ENCODE results near the gene LCOR. TPM values are rescaled to one million over a fixed set of nuclear protein-coding genes. Genes with fewer than 3 reads are reported as not detected.

LCOR gene
- total RNA-seq, 1 donor from 2014 or later, result 35.3 TPM

DNA sequence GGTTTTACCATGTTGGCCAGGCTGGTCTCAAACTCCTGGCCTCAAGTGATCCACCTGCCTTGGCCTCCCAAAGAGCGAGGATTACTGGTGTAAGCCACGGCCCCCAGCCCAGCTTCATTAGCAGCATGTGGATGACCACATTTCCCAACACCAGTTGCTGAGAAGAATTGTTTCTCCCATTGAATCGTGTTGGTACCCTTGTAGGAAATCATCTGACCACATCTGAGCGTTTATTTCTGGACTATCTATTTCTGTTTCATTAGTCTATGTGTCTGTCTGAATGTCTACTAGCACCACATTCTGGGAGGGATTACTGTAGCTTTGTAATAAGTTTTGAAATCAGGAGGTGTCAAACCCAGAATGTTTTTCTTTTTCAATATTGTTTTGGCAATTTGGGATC lies 89.6 kb downstream of the LCOR start:
- Histone ChIP-seq H4K20me1 (ENCODE audit: low read depth) (peaks cover 9% of the 10 kb centered on the region), H3K4me2 (no peak overlapping the region), H3K9ac (no peak overlapping the region), H2AFZ (replicated peaks) (no peak overlapping the region), H3K27ac (no peak overlapping the region), H3K36me3 (no peaks in the 10 kb centered on the region), H3K4me1 (no peaks in the 10 kb centered on the region), H3K4me3 (no peak overlapping the region), H3K27me3 (no peaks in the 10 kb centered on the region), H3F3A (ENCODE audit: low read depth) (peaks cover 17% of the 10 kb centered on the region), H3K9me3 (ENCODE audit: low read depth) (no peaks in the 10 kb centered on the region), H3K79me2 (ENCODE audit: low read depth) (peaks cover 87% of the 10 kb centered on the region)
- Mint-ChIP-seq H3K27ac (no peak overlapping the region), H3K4me3 (no peak overlapping the region), H3K9me3 (peaks cover 5% of the 10 kb centered on the region), H3K27me3 (ENCODE audit: insufficient read depth, low read depth) (no peaks in the 10 kb centered on the region), H3K4me1 (no peaks in the 10 kb centered on the region), H3K36me3 (peaks cover 38% of the 10 kb centered on the region)
- no peak for DNase-seq (ENCODE audit: low spot score)
- TF ChIP-seq EZH2phosphoT487 (IDR thresholded peaks at IDR 0.05) (no peak), EZH2 (IDR thresholded peaks at IDR 0.05) (no peak)
- TF ChIP-seq, protein P1, sequence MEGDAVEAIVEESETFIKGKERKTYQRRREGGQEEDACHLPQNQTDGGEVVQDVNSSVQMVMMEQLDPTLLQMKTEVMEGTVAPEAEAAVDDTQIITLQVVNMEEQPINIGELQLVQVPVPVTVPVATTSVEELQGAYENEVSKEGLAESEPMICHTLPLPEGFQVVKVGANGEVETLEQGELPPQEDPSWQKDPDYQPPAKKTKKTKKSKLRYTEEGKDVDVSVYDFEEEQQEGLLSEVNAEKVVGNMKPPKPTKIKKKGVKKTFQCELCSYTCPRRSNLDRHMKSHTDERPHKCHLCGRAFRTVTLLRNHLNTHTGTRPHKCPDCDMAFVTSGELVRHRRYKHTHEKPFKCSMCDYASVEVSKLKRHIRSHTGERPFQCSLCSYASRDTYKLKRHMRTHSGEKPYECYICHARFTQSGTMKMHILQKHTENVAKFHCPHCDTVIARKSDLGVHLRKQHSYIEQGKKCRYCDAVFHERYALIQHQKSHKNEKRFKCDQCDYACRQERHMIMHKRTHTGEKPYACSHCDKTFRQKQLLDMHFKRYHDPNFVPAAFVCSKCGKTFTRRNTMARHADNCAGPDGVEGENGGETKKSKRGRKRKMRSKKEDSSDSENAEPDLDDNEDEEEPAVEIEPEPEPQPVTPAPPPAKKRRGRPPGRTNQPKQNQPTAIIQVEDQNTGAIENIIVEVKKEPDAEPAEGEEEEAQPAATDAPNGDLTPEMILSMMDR (IDR thresholded peaks at IDR 0.05), result no peak

DNA sequence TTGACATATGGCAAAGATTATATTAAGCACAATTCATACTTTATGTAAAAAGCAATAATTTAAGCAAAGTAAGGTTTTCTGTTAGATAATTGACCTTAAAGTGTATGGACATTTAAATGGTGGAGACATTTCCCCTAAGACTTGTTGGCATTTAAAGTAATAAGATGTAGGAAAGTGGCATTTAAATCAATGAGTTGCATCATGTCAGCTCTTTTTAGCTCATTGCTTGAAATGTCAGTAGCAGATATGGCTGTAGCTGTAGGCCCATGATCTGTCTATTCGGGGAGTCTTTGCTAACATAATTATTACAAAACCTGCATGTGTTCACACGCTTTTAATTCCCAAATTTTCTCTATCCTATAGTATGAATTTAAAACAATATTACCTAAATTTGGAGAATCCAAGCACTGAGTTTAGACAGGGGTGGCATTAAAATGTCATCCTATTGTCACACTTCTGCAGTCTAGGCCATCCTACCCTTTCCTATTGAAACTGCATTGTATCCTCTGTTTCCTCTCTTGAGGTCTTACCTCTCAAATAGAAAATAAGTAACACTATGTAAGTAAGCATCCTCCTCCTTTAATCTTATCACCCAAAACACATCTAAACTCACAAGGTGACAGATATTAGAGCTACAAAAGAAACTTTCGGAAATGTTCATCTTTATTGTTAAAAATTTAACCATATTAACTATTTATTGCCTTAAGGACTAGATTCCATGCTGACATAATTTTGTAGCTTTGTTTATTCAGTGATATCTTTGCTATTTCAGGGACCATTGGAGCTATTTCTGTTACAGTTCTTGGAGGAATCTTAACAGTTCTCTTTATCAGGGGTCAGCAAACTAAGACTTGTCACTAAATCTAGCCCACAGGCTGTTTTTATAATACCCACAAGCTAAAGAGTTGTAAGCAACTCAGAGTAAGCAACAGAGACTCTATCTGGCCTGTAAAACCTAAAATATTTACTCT lies 91.2 kb downstream of the LCOR start:
- H3K4me2 ChIP-seq, result no peak overlapping the region
- peaks cover 4% of the 10 kb centered on the region for H3K9me3 ChIP-seq (ENCODE audit: low read depth)
- Mint-ChIP-seq H3K4me3 (no peak overlapping the region), H3K36me3 (peaks cover 43% of the 10 kb centered on the region), H3K27ac (no peak overlapping the region), H3K9me3 (peaks cover 15% of the 10 kb centered on the region), H3K27me3 (ENCODE audit: insufficient read depth, low read depth) (no peaks in the 10 kb centered on the region), H3K4me1 (no peaks in the 10 kb centered on the region)
- H2AFZ ChIP-seq (replicated peaks), result no peak overlapping the region
- no peak overlapping the region for H3K4me3 ChIP-seq
- no peaks in the 10 kb centered on the region for H3K4me1 ChIP-seq
- H4K20me1 ChIP-seq (ENCODE audit: low read depth), result peaks cover 4% of the 10 kb centered on the region
- H3K36me3 ChIP-seq, result peaks cover 10% of the 10 kb centered on the region
- H3K27me3 ChIP-seq, result no peaks in the 10 kb centered on the region
- TF ChIP-seq EZH2phosphoT487 (IDR thresholded peaks at IDR 0.05) (no peak), EZH2 (IDR thresholded peaks at IDR 0.05) (no peak)
- TF ChIP-seq, protein P1 (IDR thresholded peaks at IDR 0.05), result no peak
- DNase-seq (ENCODE audit: low spot score), result no peak
- no peak overlapping the region for H3K27ac ChIP-seq
- peaks cover 87% of the 10 kb centered on the region for H3K79me2 ChIP-seq (ENCODE audit: low read depth)
- no peak overlapping the region for H3K9ac ChIP-seq
- H3F3A ChIP-seq (ENCODE audit: low read depth), result peaks cover 13% of the 10 kb centered on the region

DNA sequence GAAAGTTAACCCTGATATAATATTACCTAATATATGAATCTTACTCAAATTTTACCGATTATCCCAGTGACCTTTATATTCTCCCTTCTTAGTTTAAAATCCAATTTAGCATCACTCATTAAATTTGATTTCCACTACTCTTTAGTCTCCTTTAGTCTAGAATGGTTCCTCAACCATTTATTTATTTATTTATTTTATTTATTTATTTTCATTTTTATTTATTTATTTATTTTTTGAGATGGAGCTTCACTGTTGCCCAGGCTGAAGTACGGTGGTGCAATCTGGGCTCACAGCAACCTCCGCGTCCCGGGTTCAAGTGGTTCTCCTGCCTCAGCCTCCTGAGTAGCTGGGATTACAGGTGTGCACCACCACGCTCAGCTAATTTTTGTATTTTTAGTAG lies 92.8 kb downstream of the LCOR start:
- no peak for DNase-seq (ENCODE audit: low spot score)
- Mint-ChIP-seq H3K4me3 (no peak overlapping the region), H3K4me1 (no peaks in the 10 kb centered on the region), H3K36me3 (peaks cover 45% of the 10 kb centered on the region), H3K27ac (no peak overlapping the region), H3K27me3 (ENCODE audit: insufficient read depth, low read depth) (no peaks in the 10 kb centered on the region), H3K9me3 (peaks cover 20% of the 10 kb centered on the region)
- Histone ChIP-seq H3K4me3 (no peak overlapping the region), H3K4me2 (no peak overlapping the region), H3K9me3 (ENCODE audit: low read depth) (peaks cover 4% of the 10 kb centered on the region), H3K79me2 (ENCODE audit: low read depth) (peaks cover 89% of the 10 kb centered on the region), H4K20me1 (ENCODE audit: low read depth) (peaks cover 3% of the 10 kb centered on the region), H3K9ac (no peak overlapping the region), H3K27me3 (no peaks in the 10 kb centered on the region), H3F3A (ENCODE audit: low read depth) (peaks cover 12% of the 10 kb centered on the region), H3K4me1 (no peaks in the 10 kb centered on the region), H3K36me3 (peaks cover 14% of the 10 kb centered on the region), H3K27ac (no peak overlapping the region), H2AFZ (replicated peaks) (no peak overlapping the region)
- TF ChIP-seq, protein P1 (IDR thresholded peaks at IDR 0.05), result no peak
- no peak for TF ChIP-seq EZH2 (IDR thresholded peaks at IDR 0.05)
- no peak for TF ChIP-seq EZH2phosphoT487 (IDR thresholded peaks at IDR 0.05)

Data from neural progenitor cell (in vitro differentiated cells).